Caco-2 (cell line): ENCODE results near the gene GABRB1. TPM values are rescaled to one million over a fixed set of nuclear protein-coding genes. Genes with fewer than 3 reads are reported as not detected.

Experiments
- BruUV-seq: library from RNA; stranded (reverse); fragments of 400-500 nt; replicated peaks from 2 replicates; lab custom pipeline; 2021; lab: Mats Ljungman, UMichigan
- CTCF ChIA-PET: fragments of 300-600 bp; sonication (Branson Sonifier 250); formaldehyde crosslinking; loops from one replicate; lab custom pipeline; 2022; ENCODE audit warnings: antibody characterized with exemption; lab: Charles Lee
- POLR2A ChIA-PET: fragments of 300-600 bp; sonication (Branson Sonifier 250); formaldehyde crosslinking; loops from one replicate; lab custom pipeline; 2022; ENCODE audit warnings: antibody characterized with exemption; lab: Charles Lee
- DNase-seq, 2 experiments: peaks; one replicate each; pipeline versions ENCODE4 v3.0.0 to v3.0.0-alpha.2; 2020 to 2022
- H3K27me3 ChIP-seq: replicated peaks from 2 replicates; pipeline ENCODE4 v1.6.0; 2011; ENCODE audit warnings: low read length; ENCODE audit not compliant: control insufficient read depth, insufficient read depth
- H3K36me3 ChIP-seq: 2 replicates; pipeline ENCODE4 v1.5.1; 2011; ENCODE audit warnings: low read length; ENCODE audit not compliant: control insufficient read depth, insufficient read depth
- H3K4me1 ChIP-seq: fragments of 250-450 bp; sonication (Bioruptor Pico); 2 replicates; pipeline ENCODE4 v1.5.1; 2020; ENCODE audit warnings: mild to moderate bottlenecking
- H3K4me3 ChIP-seq: 2 replicates; pipeline ENCODE4 v1.5.1; 2011; ENCODE audit warnings: low read depth, mild to moderate bottlenecking, control low read depth, low read length
- H3K9me3 ChIP-seq: fragments of 250-450 bp; sonication (Bioruptor Pico); 2 replicates; pipeline ENCODE4 v1.5.1; 2020; ENCODE audit warnings: mild to moderate bottlenecking, moderate library complexity
- H3K27ac Mint-ChIP-seq: one replicate; pipeline ENCODE4 v1.8.0; 2022; ENCODE audit warnings: mixed read lengths; ENCODE audit not compliant: unreplicated experiment
- H3K27me3 Mint-ChIP-seq: one replicate; pipeline ENCODE4 v1.8.0; 2022; ENCODE audit warnings: mixed read lengths; ENCODE audit not compliant: insufficient read depth, unreplicated experiment
- H3K36me3 Mint-ChIP-seq: one replicate; pipeline ENCODE4 v1.8.0; 2022; ENCODE audit warnings: mild to moderate bottlenecking, mixed read lengths; ENCODE audit not compliant: insufficient read depth, unreplicated experiment
- H3K4me1 Mint-ChIP-seq: one replicate; pipeline ENCODE4 v1.8.0; 2022; ENCODE audit warnings: low read depth, mixed read lengths; ENCODE audit not compliant: unreplicated experiment
- H3K4me3 Mint-ChIP-seq: one replicate; pipeline ENCODE4 v1.8.0; 2022; ENCODE audit warnings: mild to moderate bottlenecking, moderate library complexity, mixed read lengths; ENCODE audit not compliant: unreplicated experiment
- H3K9me3 Mint-ChIP-seq: one replicate; pipeline ENCODE4 v1.8.0; 2022; ENCODE audit warnings: mixed read lengths; ENCODE audit not compliant: unreplicated experiment
- intact Hi-C: fragments of 100-400 bp; cut with micrococcal nuclease; formaldehyde crosslinking; loops from one replicate; pipeline ENCODE4 v1.10.0; 2022; ENCODE audit not compliant: unreplicated experiment
- total RNA-seq: library from RNA; stranded (reverse); gene quantifications from 2 replicates; pipeline ENCODE4 v1.2.3, GENCODE V29; 2022
- TF ChIP-seq, protein P1 (sequence below), 2 experiments: fragments of 200-600 bp in 1 of 2; IDR thresholded peaks; 1 replicate in 1 of 2; 2 replicates in 1 of 2; pipeline versions ENCODE4 v1.5.1 to v1.8.0; 2011 to 2022; ENCODE audit warnings: antibody characterized with exemption in 1 of 2, control low read depth in 1 of 2, inconsistent platforms in 1 of 2, low read depth in 1 of 2, low read length in 1 of 2, mild to moderate bottlenecking in 1 of 2, moderate library complexity in 1 of 2; ENCODE audit not compliant: insufficient read depth in 1 of 2, severe bottlenecking in 1 of 2, unreplicated experiment in 1 of 2

Gene GABRB1
- total RNA-seq, 1 experiment from 2014 or later, result 10.3 TPM

DNA sequence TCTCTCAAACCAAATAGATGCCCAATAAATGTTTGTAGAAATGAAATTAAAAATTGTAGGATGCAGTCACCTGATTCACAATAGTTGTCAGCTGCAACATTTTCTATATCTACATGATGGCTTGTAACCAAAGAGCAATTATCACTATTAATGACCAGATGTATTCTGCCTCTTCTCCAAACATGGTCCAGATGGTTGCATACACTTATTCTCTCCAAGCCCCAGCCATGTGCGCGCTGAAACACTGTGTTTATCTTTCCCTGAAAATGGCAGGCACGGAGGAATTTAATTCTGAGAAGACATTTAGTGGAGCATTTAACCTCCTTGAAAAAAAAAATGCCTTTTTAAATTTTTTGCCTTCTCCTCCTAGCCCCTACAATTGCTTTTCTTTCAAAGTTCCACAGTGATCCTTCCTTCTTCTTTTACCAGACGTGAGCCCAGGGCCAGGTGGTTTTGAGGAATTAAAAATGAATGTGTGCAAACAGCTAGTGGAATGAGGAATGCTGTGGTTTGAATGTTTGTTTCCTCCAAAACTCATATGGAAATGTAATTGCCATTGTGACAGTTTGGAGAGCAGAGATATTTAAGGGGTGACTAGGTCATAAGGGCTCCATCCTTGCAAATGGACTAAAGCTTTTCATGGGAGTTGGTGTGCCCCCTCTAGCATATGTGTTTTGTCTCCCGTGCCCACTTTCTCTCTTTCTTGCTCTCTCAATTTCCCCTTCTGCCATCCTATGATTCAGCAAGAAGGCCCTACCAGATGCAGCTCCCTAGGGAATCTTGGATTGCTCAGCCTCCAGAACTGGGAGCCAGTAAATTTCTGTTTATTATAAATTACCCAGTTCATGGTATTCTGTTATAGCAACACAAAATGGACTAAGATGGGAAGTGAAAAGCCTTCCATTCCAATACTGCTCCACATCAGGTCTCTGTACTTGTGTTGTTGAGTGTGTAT, 136.0 kb downstream of the GABRB1 start:
- H3K9me3 Mint-ChIP-seq, result no peaks in the 10 kb centered on the region
- intact Hi-C loops, result no loop called here
- Histone ChIP-seq H3K4me3 (no peak overlapping the region), H3K36me3 (no peaks in the 10 kb centered on the region), H3K27me3 (no peaks in the 10 kb centered on the region), H3K9me3 (no peaks in the 10 kb centered on the region), H3K4me1 (no peaks in the 10 kb centered on the region)
- no peak overlapping the region for H3K4me3 Mint-ChIP-seq
- ChIA-PET POLR2A (no interaction called here), CTCF (no interaction called here)
- no peak for DNase-seq
- no peaks in the 10 kb centered on the region for H3K27me3 Mint-ChIP-seq
- no peak overlapping the region for H3K27ac Mint-ChIP-seq
- no TSS peak for BruUV-seq
- TF ChIP-seq, protein P1, sequence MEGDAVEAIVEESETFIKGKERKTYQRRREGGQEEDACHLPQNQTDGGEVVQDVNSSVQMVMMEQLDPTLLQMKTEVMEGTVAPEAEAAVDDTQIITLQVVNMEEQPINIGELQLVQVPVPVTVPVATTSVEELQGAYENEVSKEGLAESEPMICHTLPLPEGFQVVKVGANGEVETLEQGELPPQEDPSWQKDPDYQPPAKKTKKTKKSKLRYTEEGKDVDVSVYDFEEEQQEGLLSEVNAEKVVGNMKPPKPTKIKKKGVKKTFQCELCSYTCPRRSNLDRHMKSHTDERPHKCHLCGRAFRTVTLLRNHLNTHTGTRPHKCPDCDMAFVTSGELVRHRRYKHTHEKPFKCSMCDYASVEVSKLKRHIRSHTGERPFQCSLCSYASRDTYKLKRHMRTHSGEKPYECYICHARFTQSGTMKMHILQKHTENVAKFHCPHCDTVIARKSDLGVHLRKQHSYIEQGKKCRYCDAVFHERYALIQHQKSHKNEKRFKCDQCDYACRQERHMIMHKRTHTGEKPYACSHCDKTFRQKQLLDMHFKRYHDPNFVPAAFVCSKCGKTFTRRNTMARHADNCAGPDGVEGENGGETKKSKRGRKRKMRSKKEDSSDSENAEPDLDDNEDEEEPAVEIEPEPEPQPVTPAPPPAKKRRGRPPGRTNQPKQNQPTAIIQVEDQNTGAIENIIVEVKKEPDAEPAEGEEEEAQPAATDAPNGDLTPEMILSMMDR (IDR thresholded peaks at IDR 0.05; ENCODE audit: insufficient read depth in 1 of 2, low read depth in 1 of 2, low read length in 1 of 2, severe bottlenecking in 1 of 2, unreplicated experiment in 1 of 2), result no peak
- no peaks in the 10 kb centered on the region for H3K36me3 Mint-ChIP-seq
- peaks cover 6% of the 10 kb centered on the region for H3K4me1 Mint-ChIP-seq

DNA sequence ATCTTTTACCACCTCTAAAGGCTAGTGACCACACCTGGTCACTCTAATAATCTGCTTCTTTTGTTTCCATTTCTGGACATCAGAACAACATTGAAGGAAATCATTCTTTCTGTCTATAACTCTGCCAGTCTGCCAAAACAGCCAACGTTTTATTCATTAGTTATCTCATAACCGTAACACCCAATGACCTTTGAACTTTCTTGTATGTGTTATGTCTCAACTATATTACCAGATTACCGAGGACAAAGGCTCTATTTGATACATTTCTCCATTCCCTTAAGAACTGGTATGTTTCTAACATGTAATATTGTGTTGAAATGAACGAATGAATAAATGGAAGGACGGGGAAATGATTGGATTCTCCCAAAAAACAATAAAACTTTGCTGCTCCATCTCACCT, 152.7 kb downstream of the GABRB1 start:
- intact Hi-C loops, result no loop called here
- DNase-seq, result no peak
- ChIA-PET POLR2A (no interaction called here), CTCF (no interaction called here)
- Mint-ChIP-seq H3K27ac (no peak overlapping the region), H3K9me3 (no peaks in the 10 kb centered on the region), H3K4me1 (peaks cover 6% of the 10 kb centered on the region), H3K4me3 (no peak overlapping the region), H3K36me3 (no peaks in the 10 kb centered on the region), H3K27me3 (no peaks in the 10 kb centered on the region)
- no peaks in the 10 kb centered on the region for H3K9me3 ChIP-seq
- H3K27me3 ChIP-seq, result no peaks in the 10 kb centered on the region
- H3K4me1 ChIP-seq, result no peaks in the 10 kb centered on the region
- H3K4me3 ChIP-seq, result no peak overlapping the region
- no peaks in the 10 kb centered on the region for H3K36me3 ChIP-seq
- BruUV-seq, result no TSS peak
- TF ChIP-seq, protein P1 (IDR thresholded peaks at IDR 0.05; ENCODE audit: insufficient read depth in 1 of 2, low read depth in 1 of 2, low read length in 1 of 2, severe bottlenecking in 1 of 2, unreplicated experiment in 1 of 2), result no peak

DNA sequence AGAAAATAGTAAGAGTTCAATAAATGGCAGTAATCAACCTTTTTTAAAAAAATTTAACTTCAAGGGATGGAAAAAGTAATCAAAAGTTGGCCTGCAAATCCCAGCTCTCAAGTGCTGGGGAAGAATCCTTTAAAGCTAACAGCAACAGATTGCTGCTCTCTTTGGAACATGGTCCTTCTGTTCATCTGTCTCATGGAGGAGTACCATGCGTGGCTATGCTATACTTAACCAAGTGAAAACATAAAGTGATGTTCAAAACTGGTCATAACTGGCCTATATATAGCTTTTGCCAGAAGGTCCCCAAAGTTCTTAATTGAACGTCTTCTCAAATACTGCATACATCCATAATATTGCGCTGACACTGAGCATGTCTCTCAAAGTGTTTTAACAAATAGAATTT, 154.4 kb downstream of the GABRB1 start:
- BruUV-seq, result no TSS peak
- Histone ChIP-seq H3K27me3 (no peaks in the 10 kb centered on the region), H3K36me3 (no peaks in the 10 kb centered on the region), H3K4me3 (no peak overlapping the region), H3K4me1 (peaks cover 13% of the 10 kb centered on the region; the same call in 1 of the 2 replicates), H3K9me3 (no peaks in the 10 kb centered on the region)
- POLR2A ChIA-PET, result no interaction called here
- no peak overlapping the region for H3K27ac Mint-ChIP-seq
- no peak overlapping the region for H3K4me3 Mint-ChIP-seq
- H3K4me1 Mint-ChIP-seq, result peaks cover 18% of the 10 kb centered on the region
- DNase-seq, result no peak
- TF ChIP-seq, protein P1 (IDR thresholded peaks at IDR 0.05; ENCODE audit: insufficient read depth in 1 of 2, low read depth in 1 of 2, low read length in 1 of 2, severe bottlenecking in 1 of 2, unreplicated experiment in 1 of 2), result no peak
- intact Hi-C loops, result no loop called here
- H3K36me3 Mint-ChIP-seq, result no peaks in the 10 kb centered on the region
- no peaks in the 10 kb centered on the region for H3K9me3 Mint-ChIP-seq
- CTCF ChIA-PET, result no interaction called here
- no peaks in the 10 kb centered on the region for H3K27me3 Mint-ChIP-seq
